Activated CD8-positive, alpha-beta memory T cell treated with anti-CD3 and anti-CD28 coated beads for 36 hours (primary cell): ENCODE results near the gene SCN3B. TPM values are rescaled to one million over a fixed set of nuclear protein-coding genes. Genes with fewer than 3 reads are reported as not detected.
"Not testable (repeated sequence)": the region's sequence is repeated elsewhere in the genome, so short reads cannot be mapped to it uniquely, and the experiment has no call there.

ENCODE experiments used
- CTCF ChIA-PET: fragments of 350-600 bp; sonication (Branson Sonifier 250); formaldehyde crosslinking; loops from one replicate; lab custom pipeline; 2021; ENCODE audit warnings: antibody characterized with exemption; lab: Charles Lee
- POLR2A ChIA-PET: fragments of 350-600 bp; sonication (Branson Sonifier 250); formaldehyde crosslinking; loops from one replicate; lab custom pipeline; 2021; ENCODE audit warnings: antibody characterized with exemption; lab: Charles Lee
- total RNA-seq, 2 experiments: library from RNA; stranded (reverse); gene quantifications; one replicate each; pipeline ENCODE4 v1.2.3, GENCODE V29; 2021

Gene SCN3B
- total RNA-seq, 2 experiments from 2014 or later = not detected

GRCh38 chr11:123665306-123665705 lies 10.9 kb upstream of the SCN3B start:
- CTCF ChIA-PET = no interaction called here
- POLR2A ChIA-PET = no interaction called here

- CTCF ChIA-PET, POLR2A ChIA-PET: not testable (repeated sequence)
Observed at GRCh38 chr11:123659965-123660364, 5.5 kb upstream of the SCN3B start.

GRCh38 chr11:123659311-123659710 lies 4.9 kb upstream of the SCN3B start:
- CTCF ChIA-PET = no interaction called here
- POLR2A ChIA-PET = no interaction called here

GRCh38 chr11:123653827-123654565 lies 428 bp downstream of the SCN3B start:
- ChIA-PET CTCF (interaction anchor here (1.0 kb wide), 1 partner anchor 247 kb away, joined by 3 read pairs; no protein-coding TSS in a partner anchor), POLR2A (no interaction called here)

- POLR2A ChIA-PET = no interaction called here
- CTCF ChIA-PET = no interaction called here
Observed at GRCh38 chr11:123653483-123653826, 969 bp downstream of the SCN3B start.

- CTCF ChIA-PET = no interaction called here
- POLR2A ChIA-PET = no interaction called here
Observed at GRCh38 chr11:123652599-123652998, 1.8 kb downstream of the SCN3B start.

- POLR2A ChIA-PET = no interaction called here
- CTCF ChIA-PET = interaction anchor here (1.1 kb wide), 1 partner anchor 57 kb away, joined by 5 read pairs; no protein-coding TSS in a partner anchor
Observed at GRCh38 chr11:123650901-123651300, 3.5 kb downstream of the SCN3B start.

GRCh38 chr11:123645286-123645975 lies 9.0 kb downstream of the SCN3B start:
- ChIA-PET POLR2A (no interaction called here), CTCF (no interaction called here)

GRCh38 chr11:123642435-123642834 lies 12.0 kb downstream of the SCN3B start:
- ChIA-PET POLR2A (no interaction called here), CTCF (interaction anchor here (1.2 kb wide), 1 partner anchor 68 kb away, joined by 3 read pairs; no protein-coding TSS in a partner anchor)

- ChIA-PET POLR2A (no interaction called here), CTCF (interaction anchor here (1.0 to 2.7 kb wide), 3 partner anchors 16 to 69 kb away, joined by 3 to 13 read pairs (median 3); no protein-coding TSS in a partner anchor)
Observed at GRCh38 chr11:123641495-123641840, 13.0 kb downstream of the SCN3B start.

- CTCF ChIA-PET = interaction anchor here (1.0 to 2.7 kb wide), 4 partner anchors 17 to 70 kb away, joined by 3 to 13 read pairs (median 4); no protein-coding TSS in a partner anchor
- POLR2A ChIA-PET = no interaction called here
Observed at GRCh38 chr11:123640677-123641494, 13.5 kb downstream of the SCN3B start.

- CTCF ChIA-PET = interaction anchor here (1.3 to 2.7 kb wide), 2 partner anchors 68 to 71 kb away, joined by 6 to 13 read pairs; no protein-coding TSS in a partner anchor
- POLR2A ChIA-PET = no interaction called here
Observed at GRCh38 chr11:123640029-123640428, 14.4 kb downstream of the SCN3B start.

GRCh38 chr11:123630126-123630608 lies 24.3 kb downstream of the SCN3B start:
- ChIA-PET POLR2A (no interaction called here), CTCF (no interaction called here)

GRCh38 chr11:123628936-123629683 lies 25.3 kb downstream of the SCN3B start:
- POLR2A ChIA-PET = no interaction called here
- CTCF ChIA-PET = no interaction called here

GRCh38 chr11:123624974-123625373 lies 29.4 kb downstream of the SCN3B start:
- ChIA-PET POLR2A (no interaction called here), CTCF (no interaction called here)

- POLR2A ChIA-PET = no interaction called here
- CTCF ChIA-PET = no interaction called here
Observed at GRCh38 chr11:123622576-123622975, 31.8 kb downstream of the SCN3B start.

- ChIA-PET CTCF (interaction anchor here (0.6 kb wide), 1 partner anchor 35 kb away, joined by 3 read pairs; no protein-coding TSS in a partner anchor), POLR2A (no interaction called here)
Observed at GRCh38 chr11:123616505-123617198, 37.8 kb downstream of the SCN3B start.

GRCh38 chr11:123611698-123612097 lies 42.7 kb downstream of the SCN3B start:
- ChIA-PET CTCF (no interaction called here), POLR2A (no interaction called here)
